GM12878 (cell line): ENCODE measurements around the gene CAPN15. TPM values are rescaled to one million over a fixed set of nuclear protein-coding genes. Genes with fewer than 3 reads are reported as not detected.

ENCODE experiments used
- ATAC-seq: fragments of 200-7000 bp; cut with Tn5 transposase; 3 replicates; pipeline ENCODE4 v1.9.1; 2020; ENCODE audit warnings: mild to moderate bottlenecking, moderate library complexity
- BruUV-seq: library from RNA; stranded (reverse); fragments of 400-500 nt; replicated peaks from 2 replicates; lab custom pipeline; 2021; lab: Mats Ljungman, UMichigan
- CTCF ChIA-PET: fragments of 300-600 bp; sonication (Branson Sonifier 250); formaldehyde crosslinking; extraction: SDS; loops from one replicate; lab custom pipeline; 2021; ENCODE audit warnings: inconsistent platforms; lab: Yijun Ruan, JAX
- POLR2A ChIA-PET: fragments of 350-600 bp; formaldehyde crosslinking; extraction: SDS; loops from one replicate; lab custom pipeline; 2021; ENCODE audit warnings: inconsistent platforms; lab: Charles Lee
- RAD21 ChIA-PET: fragments of 300-600 bp; sonication (Branson Sonifier 250); formaldehyde crosslinking; loops from one replicate; lab custom pipeline; 2023; ENCODE audit warnings: antibody characterized with exemption; ENCODE audit not compliant: unreplicated experiment; lab: Charles Lee
- SMC1A ChIA-PET: fragments of 300-600 bp; sonication (Branson Sonifier 250); formaldehyde crosslinking; loops from one replicate; lab custom pipeline; 2023; ENCODE audit not compliant: unreplicated experiment, uncharacterized antibody; lab: Charles Lee
- DNase-seq: peaks from one replicate; pipeline ENCODE4 v3.0.0-alpha.2; 2011; ENCODE audit warnings: low read depth, low spot score
- FAIRE-seq: peaks from 3 replicates; lab custom pipeline; 2011; peaks lifted over from hg19 to GRCh38; lab: Jason Lieb, UNC
- H2AFZ ChIP-seq: 2 replicates; pipeline ENCODE4 v1.6.0; 2011; ENCODE audit warnings: low read depth, low read length, control low read depth; ENCODE audit not compliant: control insufficient read depth
- H3K27ac ChIP-seq: 2 replicates; pipeline ENCODE4 v1.5.1; 2011; ENCODE audit warnings: control low read depth; ENCODE audit not compliant: control insufficient read depth, insufficient read depth
- H3K27me3 ChIP-seq, 2 experiments: replicated peaks in 1 of 2; 2 replicates each; pipeline versions ENCODE4 v1.6.0 to v1.6.1; 2011; ENCODE audit warnings: low read length in 1 of 2; ENCODE audit not compliant: control insufficient read depth in 2 of 2, insufficient read depth in 2 of 2
- H3K36me3 ChIP-seq, 2 experiments: 2 replicates each; pipeline ENCODE4 v1.5.1; 2011; ENCODE audit warnings: low read length in 1 of 2; ENCODE audit not compliant: control insufficient read depth in 2 of 2, insufficient read depth in 2 of 2
- H3K4me1 ChIP-seq: 2 replicates; pipeline ENCODE4 v1.6.1; 2011; ENCODE audit warnings: mild to moderate bottlenecking, low read length, moderate library complexity, mixed read lengths; ENCODE audit not compliant: control insufficient read depth, insufficient read depth
- H3K4me2 ChIP-seq: 2 replicates; pipeline ENCODE4 v1.6.0; 2011; ENCODE audit warnings: control low read depth; ENCODE audit not compliant: control insufficient read depth, insufficient read depth
- H3K4me3 ChIP-seq: fragments of 200-600 bp; sonication (generic); 2 replicates; pipeline ENCODE4 v1.5.1; 2016
- H3K79me2 ChIP-seq: 2 replicates; pipeline ENCODE4 v1.6.0; 2011; ENCODE audit warnings: low read length; ENCODE audit not compliant: control insufficient read depth, insufficient read depth
- H3K9ac ChIP-seq: 2 replicates; pipeline ENCODE4 v1.8.0; 2011; ENCODE audit warnings: low read length, control low read depth, mixed read lengths; ENCODE audit not compliant: control insufficient read depth, insufficient read depth
- H3K9me3 ChIP-seq: replicated peaks from 3 replicates; pipeline ENCODE4 v1.5.1; 2011; ENCODE audit warnings: mild to moderate bottlenecking, low read length; ENCODE audit not compliant: control insufficient read depth, insufficient read depth
- H4K20me1 ChIP-seq: 2 replicates; pipeline ENCODE4 v1.6.0; 2011; ENCODE audit not compliant: control insufficient read depth, insufficient read depth
- BACH1 ChIP-seq: fragments of 450-650 bp; IDR thresholded peaks from 2 replicates; pipeline ENCODE4 v1.6.1; 2017; ENCODE audit warnings: mild to moderate bottlenecking, borderline replicate concordance
- EGR1 ChIP-seq, 2 experiments: IDR thresholded peaks; 1 replicate in 1 of 2; 2 replicates in 1 of 2; pipeline ENCODE4 v1.6.1; 2011 to 2012; ENCODE audit warnings: low read depth in 2 of 2, low read length in 2 of 2, borderline replicate concordance in 1 of 2, mild to moderate bottlenecking in 1 of 2, moderate library complexity in 1 of 2
- GATAD2B ChIP-seq: fragments of 450-650 bp; conservative IDR thresholded peaks from 2 replicates; pipeline ENCODE4 v1.6.1; 2017; ENCODE audit warnings: low read depth, mild to moderate bottlenecking, moderate library complexity
- LARP7 ChIP-seq: fragments of 450-650 bp; IDR thresholded peaks from 2 replicates; pipeline ENCODE4 v1.6.1; 2017; ENCODE audit warnings: mild to moderate bottlenecking
- MAX ChIP-seq: IDR thresholded peaks from 2 replicates; pipeline ENCODE4 v1.6.1; 2012; ENCODE audit warnings: low read depth, low read length, improper control_type of control experiment
- MYB ChIP-seq: fragments of 150-350 bp; IDR thresholded peaks from 2 replicates; pipeline ENCODE4 v1.6.1; 2014; ENCODE audit warnings: mild to moderate bottlenecking, low read depth, low read length, borderline replicate concordance
- NKRF ChIP-seq: fragments of 450-650 bp; conservative IDR thresholded peaks from 2 replicates; pipeline ENCODE4 v1.6.1; 2017; ENCODE audit warnings: mild to moderate bottlenecking, moderate library complexity
- NR2F1 ChIP-seq: fragments of 450-650 bp; conservative IDR thresholded peaks from 2 replicates; pipeline ENCODE4 v1.6.1; 2017; ENCODE audit warnings: mild to moderate bottlenecking
- POLR2A ChIP-seq: IDR thresholded peaks from 2 replicates; pipeline ENCODE4 v1.6.1; 2011; ENCODE audit warnings: low read depth, mild to moderate bottlenecking, low read length
- SIX5 ChIP-seq: IDR thresholded peaks from 2 replicates; pipeline ENCODE4 v1.6.1; 2011; ENCODE audit warnings: mild to moderate bottlenecking, low read depth, low read length, moderate library complexity; ENCODE audit not compliant: severe bottlenecking
- SMARCA5 ChIP-seq: fragments of 450-650 bp; IDR thresholded peaks from 2 replicates; pipeline ENCODE4 v1.6.1; 2017; ENCODE audit warnings: mild to moderate bottlenecking
- SRF ChIP-seq, 2 experiments: IDR thresholded peaks; 2 replicates each; pipeline ENCODE4 v1.6.1; 2011; ENCODE audit warnings: low read depth in 2 of 2, low read length in 2 of 2, mild to moderate bottlenecking in 1 of 2, moderate library complexity in 1 of 2
- YY1 ChIP-seq: IDR thresholded peaks from 2 replicates; pipeline ENCODE4 v1.6.1; 2011; ENCODE audit warnings: low read depth, mild to moderate bottlenecking, low read length
- WGBS: methylation state at CpG from one replicate; pipeline ENCODE4 v1.1.6; 2016; ENCODE audit warnings: low lambda C conversion rate; ENCODE audit not compliant: insufficient replicate concordance, insufficient coverage; ENCODE audit errors: missing lambda C conversion rate; 5-methylcytosine and 5-hydroxymethylcytosine counted together
- in situ Hi-C: fragments of 300-500 bp; cut with MboI; formaldehyde crosslinking; loops from 9 replicates; pipeline ENCODE4 v1.14.3; 2018; ENCODE audit warnings: mixed read lengths
- intact Hi-C: fragments of 100-400 bp; cut with micrococcal nuclease; formaldehyde crosslinking; loops from one replicate; pipeline ENCODE4 v1.14.2; 2022; ENCODE audit not compliant: unreplicated experiment
- polyA plus RNA-seq, 11 experiments: library from polyadenylated mRNA; depleted of rRNA in 4 of 11; unstranded in 6 of 11; stranded (reverse) in 5 of 11; fragments of >200 nt; fragmentation: Nextera tagmentation in 4 of 11; fragmentation: Illumina TruSeq in 1 of 11; extraction: Ambion mirVana in 4 of 11; extraction: Trizol in 1 of 11; gene quantifications; 1 replicate in 1 of 11; 2 replicates in 10 of 11; pipeline versions ENCODE4 v1.2.1 to v1.2.3, GENCODE V29; 2011 to 2016; ENCODE audit warnings: inconsistent platforms in 2 of 11, missing spikeins in 2 of 11, low read depth in 1 of 11
- total RNA-seq, 4 experiments: library from RNA; depleted of rRNA in 3 of 4; stranded (reverse); fragments of >200 nt in 3 of 4; fragmentation: Illumina TruSeq in 1 of 4; extraction: Trizol in 1 of 4; gene quantifications; 2 replicates each; pipeline versions ENCODE4 v1.2.1 to v1.2.3, GENCODE V29; 2013 to 2021
- TF ChIP-seq, protein P1 (sequence below): fragments of 450-650 bp; formaldehyde crosslinking; IDR thresholded peaks from 2 replicates; pipeline ENCODE4 v1.5.0; 2022; ENCODE audit warnings: mild to moderate bottlenecking, missing genetic modification characterization

The CAPN15 gene
- total and polyA plus RNA-seq, 10 of the 15 experiments (the other 5 are each of a cell fraction or from before 2014, with no cell fraction given), result 0.40 to 78.5 (median 8.3) TPM

DNA sequence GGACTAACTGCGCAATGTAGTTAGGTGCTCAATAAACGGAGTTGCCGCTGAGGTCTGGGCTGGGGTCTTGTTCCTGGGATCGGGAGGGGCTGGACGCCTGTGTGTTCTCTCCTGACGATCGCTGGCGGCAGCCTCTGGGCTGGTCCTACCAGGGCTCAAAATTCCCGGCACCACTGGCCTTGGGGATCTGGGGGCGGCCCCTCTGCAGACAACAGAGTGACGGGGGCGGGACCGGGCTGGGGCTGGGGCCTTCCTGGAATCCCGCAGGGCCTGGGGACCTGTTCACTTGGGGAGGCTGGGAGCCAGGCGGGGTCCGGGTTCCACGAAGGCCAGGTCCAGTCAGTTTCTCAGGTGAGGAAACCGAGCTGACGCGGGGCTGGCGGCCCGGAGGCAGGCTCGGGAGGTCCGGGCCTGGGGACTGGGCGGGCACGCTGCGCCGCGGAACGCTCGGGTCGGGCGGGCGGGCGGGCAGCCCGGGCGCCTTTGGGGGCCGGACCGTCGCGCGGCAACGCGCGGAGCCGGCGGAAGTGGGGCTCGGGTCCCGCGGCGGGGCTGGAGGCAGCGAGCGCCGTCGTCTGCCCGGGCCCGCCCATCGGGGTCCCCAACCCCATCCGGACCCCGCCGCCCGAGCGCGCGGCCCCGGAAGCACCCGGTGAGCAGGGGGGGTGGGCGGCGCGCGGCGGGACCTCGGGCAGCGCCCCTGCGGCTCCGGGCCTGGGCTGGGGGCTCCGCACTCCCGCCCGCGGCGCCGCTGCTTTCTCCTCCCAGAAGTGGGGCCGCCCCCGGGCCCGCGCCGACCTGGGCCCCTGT lies 42.1 kb downstream of the CAPN15 start, which contains the start of gene PIGQ:
TSS of gene PIGQ (plus strand) at position 524 of the 810 bp plus-strand sequence. CDS start 4,107 bp downstream, outside the sequence.
- ATAC-seq (peak; percentile 72), FAIRE-seq (no peak), DNase-seq (no peak)
- Histone ChIP-seq H3K27me3 (no peaks in the 10 kb centered on the region), H3K36me3 (no peaks in the 10 kb centered on the region; a peak in 1 of 4 replicates), H3K4me3 (peak within 1 kb of the TSS; percentile 96), H3K9ac (peak within 1 kb of the TSS; percentile 82), H3K4me2 (peak within 1 kb of the TSS; percentile 96), H3K27ac (peak within 1 kb of the TSS; percentile 61), H3K79me2 (peaks cover 6% of the 10 kb centered on the region), H3K4me1 (peaks cover 19% of the 10 kb centered on the region), H2AFZ (peak within 1 kb of the TSS; percentile 95), H3K9me3 (no peaks in the 10 kb centered on the region), H4K20me1 (no peaks in the 10 kb centered on the region)
- ChIA-PET RAD21 (no interaction called here), POLR2A (no interaction called here), SMC1A (no interaction called here), CTCF (interaction anchor here (0.6 kb wide), 1 partner anchor 726 kb away, joined by 3 read pairs; no protein-coding TSS in a partner anchor)
- in situ Hi-C loops, result loop anchor here (5.0 kb wide), 1 partner anchor 37 kb away; no protein-coding TSS in a partner anchor
- 3% methylated on average over 38 of the region's 87 CpGs for WGBS
- no TSS peak for BruUV-seq
- intact Hi-C loops, result loop anchor here (5.0 kb wide), 1 partner anchor 42 kb away; the partner anchor contains the start of gene CAPN15
- TF ChIP-seq NR2F1 (0 out of 2 replicates have a peak, but pooled peaks have one; percentile 23), GATAD2B (peak; percentile 61; the same call in 1 of the 2 replicates), EGR1 (IDR thresholded peaks at IDR 0.05; ENCODE audit: borderline replicate concordance in 1 of 2, low read depth in 2 of 2, low read length in 2 of 2) (peak in 1 of 2 experiments; percentile 44; a peak in 1 of 3 replicates), MAX (no peak), SIX5 (peak; percentile 33), SRF (IDR thresholded peaks at IDR 0.05; ENCODE audit: low read depth in 2 of 2, low read length in 2 of 2) (0 out of 4 replicates have a peak, but pooled peaks of 1 of the 2 experiments have one; percentile 46), MYB (no peak), POLR2A (peak; percentile 82), YY1 (0 out of 2 replicates have a peak, but pooled peaks have one; percentile 43), SMARCA5 (0 out of 2 replicates have a peak, but pooled peaks have one; percentile 39), LARP7 (peak; percentile 71), BACH1 (peak; percentile 65), NKRF (peak; percentile 76)
- TF ChIP-seq, protein P1, sequence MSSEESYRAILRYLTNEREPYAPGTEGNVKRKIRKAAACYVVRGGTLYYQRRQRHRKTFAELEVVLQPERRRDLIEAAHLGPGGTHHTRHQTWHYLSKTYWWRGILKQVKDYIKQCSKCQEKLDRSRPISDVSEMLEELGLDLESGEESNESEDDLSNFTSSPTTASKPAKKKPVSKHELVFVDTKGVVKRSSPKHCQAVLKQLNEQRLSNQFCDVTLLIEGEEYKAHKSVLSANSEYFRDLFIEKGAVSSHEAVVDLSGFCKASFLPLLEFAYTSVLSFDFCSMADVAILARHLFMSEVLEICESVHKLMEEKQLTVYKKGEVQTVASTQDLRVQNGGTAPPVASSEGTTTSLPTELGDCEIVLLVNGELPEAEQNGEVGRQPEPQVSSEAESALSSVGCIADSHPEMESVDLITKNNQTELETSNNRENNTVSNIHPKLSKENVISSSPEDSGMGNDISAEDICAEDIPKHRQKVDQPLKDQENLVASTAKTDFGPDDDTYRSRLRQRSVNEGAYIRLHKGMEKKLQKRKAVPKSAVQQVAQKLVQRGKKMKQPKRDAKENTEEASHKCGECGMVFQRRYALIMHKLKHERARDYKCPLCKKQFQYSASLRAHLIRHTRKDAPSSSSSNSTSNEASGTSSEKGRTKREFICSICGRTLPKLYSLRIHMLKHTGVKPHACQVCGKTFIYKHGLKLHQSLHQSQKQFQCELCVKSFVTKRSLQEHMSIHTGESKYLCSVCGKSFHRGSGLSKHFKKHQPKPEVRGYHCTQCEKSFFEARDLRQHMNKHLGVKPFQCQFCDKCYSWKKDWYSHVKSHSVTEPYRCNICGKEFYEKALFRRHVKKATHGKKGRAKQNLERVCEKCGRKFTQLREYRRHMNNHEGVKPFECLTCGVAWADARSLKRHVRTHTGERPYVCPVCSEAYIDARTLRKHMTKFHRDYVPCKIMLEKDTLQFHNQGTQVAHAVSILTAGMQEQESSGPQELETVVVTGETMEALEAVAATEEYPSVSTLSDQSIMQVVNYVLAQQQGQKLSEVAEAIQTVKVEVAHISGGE (CRISPR knock-in tag), result peak; percentile 87
